HG02642 (cell line): Measurements from ENCODE around the gene EPHB2.
"Not testable (repeated sequence)": the region's sequence is repeated elsewhere in the genome, so short reads cannot be mapped to it uniquely, and the experiment has no call there.

ENCODE experiments used
- ATAC-seq: cut with Tn5 transposase; IDR thresholded peaks from one replicate; pipeline ENCODE4 v1.9.1; 2021; ENCODE audit warnings: mild to moderate bottlenecking; ENCODE audit not compliant: unreplicated experiment, poor library complexity

The EPHB2 gene

GRCh38 chr1:22830041-22830566 lies 119.5 kb downstream of the EPHB2 start:
- no peak for ATAC-seq

DNA sequence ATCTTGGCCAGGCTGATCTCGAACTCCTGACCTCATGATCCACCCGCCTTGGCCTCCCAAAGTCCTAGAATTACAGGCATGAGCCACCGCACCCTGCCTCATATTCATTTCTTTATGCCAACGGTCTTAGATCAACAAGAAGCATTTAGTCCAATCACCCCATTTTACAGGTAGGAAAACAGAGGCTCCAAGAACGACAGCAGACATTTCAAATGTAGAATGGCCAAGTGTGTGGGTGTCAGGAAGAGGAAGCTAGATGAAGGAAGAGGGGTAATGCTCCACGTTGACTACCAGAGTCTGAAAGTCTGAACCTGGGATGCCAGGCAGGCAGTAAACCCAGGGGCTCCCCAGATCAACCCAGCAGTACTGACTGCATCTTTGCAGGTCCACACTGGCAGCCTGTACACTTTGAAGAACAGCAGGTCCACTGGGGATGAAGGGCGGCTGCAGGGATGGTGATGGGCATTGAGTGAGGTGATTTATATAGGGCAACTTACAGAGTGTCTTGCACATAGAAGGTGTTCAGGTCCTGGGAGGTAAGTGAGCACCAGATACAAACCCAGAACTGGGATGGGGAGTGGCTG lies 120.2 kb downstream of the EPHB2 start:
- no peak for ATAC-seq

GRCh38 chr1:22831729-22832413 lies 121.2 kb downstream of the EPHB2 start:
- ATAC-seq: no peak

GRCh38 chr1:22832414-22832786 lies 121.8 kb downstream of the EPHB2 start:
- ATAC-seq: no peak

DNA sequence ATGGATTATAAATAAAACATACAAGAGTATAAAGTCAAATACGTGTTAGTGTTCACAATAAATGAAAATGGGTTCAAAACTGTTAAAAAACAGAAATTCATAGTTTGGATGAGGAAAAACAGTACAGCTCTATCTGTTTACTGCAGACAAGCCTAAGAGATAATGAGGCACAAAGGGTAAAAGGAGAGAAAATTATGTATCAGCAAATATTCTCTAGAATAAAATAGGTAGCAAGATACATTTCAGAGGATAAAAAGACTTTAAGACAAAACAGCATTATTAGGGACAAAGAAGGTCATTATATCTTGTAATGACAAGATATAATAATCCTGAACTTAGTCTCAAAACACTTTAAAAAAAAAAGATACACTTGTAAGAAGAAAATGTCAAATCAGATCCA lies 123.1 kb downstream of the EPHB2 start:
- ATAC-seq: no peak

GRCh38 chr1:22834420-22834819 lies 123.8 kb downstream of the EPHB2 start:
- not testable (repeated sequence) for ATAC-seq

GRCh38 chr1:22835636-22836319 lies 125.1 kb downstream of the EPHB2 start:
- no peak for ATAC-seq

DNA sequence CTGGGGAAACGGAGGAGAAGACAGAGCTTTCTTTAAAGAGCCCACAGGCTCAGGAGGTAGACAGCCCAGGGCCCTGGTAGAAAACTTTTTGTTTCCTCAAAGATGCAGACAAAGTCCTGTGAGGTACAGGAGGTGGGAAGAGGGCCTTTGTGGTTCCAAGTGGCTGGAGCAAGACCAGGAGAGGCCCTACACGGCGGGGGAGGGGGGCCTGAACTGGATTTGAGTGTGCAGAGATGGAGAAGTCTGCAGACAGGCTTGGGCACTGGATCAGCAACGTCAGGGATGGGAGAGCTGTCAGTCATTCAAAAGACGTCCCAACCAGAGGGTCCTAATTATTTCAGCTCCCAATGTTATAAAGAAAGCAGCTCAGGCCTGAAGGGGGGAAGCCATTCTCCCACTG lies 126.2 kb downstream of the EPHB2 start:
- no peak for ATAC-seq

GRCh38 chr1:22837332-22837731 lies 126.7 kb downstream of the EPHB2 start:
- no peak for ATAC-seq

GRCh38 chr1:22838965-22839364 lies 128.3 kb downstream of the EPHB2 start:
- ATAC-seq: no peak

GRCh38 chr1:22839806-22840205 lies 129.2 kb downstream of the EPHB2 start:
- no peak for ATAC-seq

- no peak for ATAC-seq
Observed at GRCh38 chr1:22841142-22841541, 130.5 kb downstream of the EPHB2 start.

GRCh38 chr1:22841860-22842281 lies 131.2 kb downstream of the EPHB2 start:
- ATAC-seq: no peak

- not testable (repeated sequence) for ATAC-seq
Observed at GRCh38 chr1:22843441-22844183, 133.0 kb downstream of the EPHB2 start.

DNA sequence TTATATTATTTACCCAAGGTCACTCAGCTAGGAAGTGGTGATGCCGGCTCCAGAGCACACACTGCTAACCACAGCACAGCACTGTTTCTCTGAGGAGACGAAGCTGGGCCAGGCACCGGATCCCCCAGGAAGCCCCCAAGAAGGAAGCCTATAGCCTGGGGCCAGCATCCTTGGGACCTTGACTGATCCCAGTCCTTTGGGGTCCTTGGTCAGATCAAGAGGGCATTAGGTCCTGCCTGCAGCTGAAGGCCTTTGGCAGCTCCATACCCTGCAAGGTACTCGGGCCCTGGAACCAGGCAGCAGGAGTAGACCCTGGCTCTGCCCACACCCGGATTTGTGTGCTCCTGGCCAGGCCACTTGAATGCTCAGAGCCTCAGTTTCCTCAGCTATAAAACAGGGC lies 134.0 kb downstream of the EPHB2 start:
- no peak for ATAC-seq

DNA sequence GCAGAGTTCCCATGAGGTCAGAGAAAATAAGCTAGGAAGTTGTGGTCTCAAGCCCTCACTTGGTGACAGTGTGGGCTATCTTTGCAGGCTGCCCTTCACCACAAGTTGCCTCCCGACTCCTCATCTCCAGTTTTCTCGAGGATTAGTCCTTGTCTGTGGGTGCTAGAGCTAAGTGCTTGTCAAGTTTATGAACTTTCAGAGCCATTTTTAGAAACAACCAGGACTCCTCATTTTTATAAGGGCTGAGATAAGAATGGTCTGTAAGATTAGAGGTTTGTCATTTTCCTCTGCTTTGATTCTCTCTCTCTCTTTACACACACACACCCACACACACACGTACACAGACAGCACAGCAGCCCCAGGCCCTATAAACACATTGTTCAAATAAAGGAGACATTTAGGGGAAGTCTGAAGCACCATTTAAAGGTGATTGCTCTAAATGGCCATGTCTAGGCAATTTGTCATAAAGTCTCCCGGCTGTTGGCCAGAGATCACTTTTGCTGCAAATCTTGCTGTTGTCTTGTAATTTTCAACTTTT lies 134.8 kb downstream of the EPHB2 start:
- ATAC-seq: no peak

DNA sequence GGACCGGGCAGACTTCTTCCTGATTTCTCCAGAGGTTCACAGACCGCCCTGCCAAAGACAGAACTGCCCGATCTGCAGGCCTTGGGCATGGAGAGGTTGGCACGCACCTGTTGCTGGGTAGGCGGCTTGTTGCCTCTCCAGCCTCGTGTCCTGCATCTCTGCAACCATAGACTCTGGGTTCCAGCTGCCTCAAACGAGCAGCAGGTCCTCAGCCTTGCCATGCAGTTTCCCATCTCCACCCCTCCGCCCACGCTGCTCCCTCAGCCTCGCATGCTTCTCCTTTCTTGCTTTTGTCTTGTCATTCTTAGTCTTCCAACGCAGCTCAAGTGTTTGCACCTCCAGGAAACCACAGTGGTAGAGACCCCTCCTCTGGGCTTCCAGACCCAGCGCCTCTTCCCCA lies 135.8 kb downstream of the EPHB2 start:
- no peak for ATAC-seq

- ATAC-seq: no peak
Observed at GRCh38 chr1:22847249-22847648, 136.6 kb downstream of the EPHB2 start.

DNA sequence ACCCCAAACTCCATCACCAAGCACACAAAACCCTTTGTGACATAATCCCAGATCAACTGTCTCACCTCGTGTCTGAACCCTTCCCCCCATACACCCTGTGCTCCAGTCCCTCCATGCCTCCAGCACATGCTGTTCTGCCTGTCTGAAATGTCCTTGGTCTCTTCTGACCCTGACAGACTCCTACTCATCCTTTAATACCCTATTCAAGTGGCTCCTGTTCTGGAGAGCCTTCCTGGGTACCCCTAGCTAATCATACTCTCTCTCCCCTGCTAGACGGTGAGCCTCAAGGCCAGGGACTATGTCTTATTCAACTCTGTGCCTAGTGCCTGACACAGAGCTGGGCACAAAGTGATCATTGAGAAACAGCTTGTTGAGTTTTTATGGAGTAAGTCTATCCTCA lies 137.1 kb downstream of the EPHB2 start:
- no peak for ATAC-seq

- ATAC-seq: no peak
Observed at GRCh38 chr1:22848405-22848804, 137.8 kb downstream of the EPHB2 start.

GRCh38 chr1:22849770-22850169 lies 139.1 kb downstream of the EPHB2 start:
- no peak for ATAC-seq
